HL-60 (cell line): ENCODE measurements around the gene ERLEC1.
"Not testable (repeated sequence)": the region's sequence is repeated elsewhere in the genome, so short reads cannot be mapped to it uniquely, and the experiment has no call there.

Experiments used
- DNase-seq, 2 experiments: peaks; one replicate each; pipeline ENCODE4 v3.0.0-alpha.2; 2010 to 2020; ENCODE audit warnings: low read depth in 1 of 2, low spot score in 1 of 2
- H3K27ac ChIP-seq: fragments of 250-450 bp; sonication (Bioruptor Pico); replicated peaks from 2 replicates; pipeline ENCODE4 v1.5.1; 2020; ENCODE audit warnings: mild to moderate bottlenecking, moderate library complexity
- H3K27me3 ChIP-seq: fragments of 250-450 bp; sonication (Bioruptor Pico); 2 replicates; pipeline ENCODE4 v1.5.1; 2021; ENCODE audit warnings: mild to moderate bottlenecking, moderate library complexity; ENCODE audit not compliant: insufficient read depth, poor library complexity, severe bottlenecking
- H3K4me3 ChIP-seq: replicated peaks from 2 replicates; pipeline ENCODE4 v1.5.1; 2011; ENCODE audit warnings: mild to moderate bottlenecking, control low read depth, low read length; ENCODE audit not compliant: insufficient read depth
- CTCF ChIP-seq: IDR thresholded peaks from one replicate; pipeline ENCODE4 v1.5.1; 2011; ENCODE audit warnings: low read length, control low read depth, inconsistent platforms; ENCODE audit not compliant: insufficient read depth
- GABPA ChIP-seq: IDR thresholded peaks from 2 replicates; pipeline ENCODE4 v1.6.1; 2012; ENCODE audit warnings: low read depth
- POLR2AphosphoS5 ChIP-seq: IDR thresholded peaks from 2 replicates; pipeline ENCODE4 v1.6.1; 2012; ENCODE audit warnings: low read depth
- SPI1 ChIP-seq: IDR thresholded peaks from 2 replicates; pipeline ENCODE4 v1.6.1; 2012; ENCODE audit warnings: low read depth, mild to moderate bottlenecking, borderline replicate concordance
- TF ChIP-seq, protein P1 (sequence below): IDR thresholded peaks from 2 replicates; pipeline ENCODE4 v1.6.1; 2012; ENCODE audit warnings: low read depth; ENCODE audit not compliant: insufficient replicate concordance

Gene ERLEC1

DNA sequence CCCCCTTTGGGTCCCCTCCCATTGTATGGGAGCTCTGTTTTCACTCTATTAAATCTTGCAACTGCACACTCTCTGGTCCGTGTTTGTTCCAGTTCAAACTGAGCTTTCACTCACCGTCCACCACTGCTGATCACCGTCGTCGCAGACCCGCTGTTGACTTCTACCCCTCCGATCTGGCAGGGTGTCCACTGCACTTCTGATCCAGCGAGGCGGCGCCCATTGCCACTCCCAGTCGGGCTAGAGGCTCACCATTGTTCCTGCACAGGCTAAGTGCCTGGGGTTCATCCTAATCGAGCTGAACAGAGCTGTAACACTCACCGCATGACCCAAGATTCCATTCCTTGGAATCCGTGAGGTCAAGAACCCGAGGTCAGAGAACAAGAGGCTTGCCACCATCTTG is 30.2 kb upstream of the ERLEC1 start:
- no peak overlapping the region for H3K27ac ChIP-seq
- no peaks in the 10 kb centered on the region for H3K27me3 ChIP-seq
- TF ChIP-seq GABPA (no peak), CTCF (no peak), POLR2AphosphoS5 (no peak), SPI1 (no peak)
- no peak for DNase-seq
- H3K4me3 ChIP-seq: no peak overlapping the region

DNA sequence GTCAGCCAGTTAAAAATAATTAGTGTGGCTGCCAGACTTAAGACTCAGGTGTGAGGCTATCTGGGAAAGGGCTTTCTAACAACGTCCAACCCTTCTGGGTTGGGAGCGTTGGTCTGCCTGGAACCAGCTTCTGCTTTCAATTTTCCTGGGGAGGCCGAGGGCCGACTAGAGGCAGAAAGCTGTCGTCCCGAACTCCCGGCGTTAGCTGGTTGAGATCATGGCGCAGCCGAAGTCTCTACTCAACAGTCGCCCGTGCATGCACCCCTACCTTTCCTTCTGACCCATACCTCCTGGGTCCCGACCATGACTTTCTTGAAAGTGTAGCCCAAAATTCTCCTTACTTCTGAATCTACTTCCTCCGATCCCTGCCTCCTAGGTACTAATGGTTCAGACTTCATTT is 29.6 kb upstream of the ERLEC1 start:
- not testable (repeated sequence) for H3K27ac ChIP-seq, H3K4me3 ChIP-seq, H3K27me3 ChIP-seq, DNase-seq

- no peak for DNase-seq
- H3K27me3 ChIP-seq: no peaks in the 10 kb centered on the region
- H3K4me3 ChIP-seq: no peak overlapping the region
- TF ChIP-seq SPI1 (no peak), POLR2AphosphoS5 (no peak), GABPA (no peak), CTCF (no peak)
- TF ChIP-seq, protein P1, sequence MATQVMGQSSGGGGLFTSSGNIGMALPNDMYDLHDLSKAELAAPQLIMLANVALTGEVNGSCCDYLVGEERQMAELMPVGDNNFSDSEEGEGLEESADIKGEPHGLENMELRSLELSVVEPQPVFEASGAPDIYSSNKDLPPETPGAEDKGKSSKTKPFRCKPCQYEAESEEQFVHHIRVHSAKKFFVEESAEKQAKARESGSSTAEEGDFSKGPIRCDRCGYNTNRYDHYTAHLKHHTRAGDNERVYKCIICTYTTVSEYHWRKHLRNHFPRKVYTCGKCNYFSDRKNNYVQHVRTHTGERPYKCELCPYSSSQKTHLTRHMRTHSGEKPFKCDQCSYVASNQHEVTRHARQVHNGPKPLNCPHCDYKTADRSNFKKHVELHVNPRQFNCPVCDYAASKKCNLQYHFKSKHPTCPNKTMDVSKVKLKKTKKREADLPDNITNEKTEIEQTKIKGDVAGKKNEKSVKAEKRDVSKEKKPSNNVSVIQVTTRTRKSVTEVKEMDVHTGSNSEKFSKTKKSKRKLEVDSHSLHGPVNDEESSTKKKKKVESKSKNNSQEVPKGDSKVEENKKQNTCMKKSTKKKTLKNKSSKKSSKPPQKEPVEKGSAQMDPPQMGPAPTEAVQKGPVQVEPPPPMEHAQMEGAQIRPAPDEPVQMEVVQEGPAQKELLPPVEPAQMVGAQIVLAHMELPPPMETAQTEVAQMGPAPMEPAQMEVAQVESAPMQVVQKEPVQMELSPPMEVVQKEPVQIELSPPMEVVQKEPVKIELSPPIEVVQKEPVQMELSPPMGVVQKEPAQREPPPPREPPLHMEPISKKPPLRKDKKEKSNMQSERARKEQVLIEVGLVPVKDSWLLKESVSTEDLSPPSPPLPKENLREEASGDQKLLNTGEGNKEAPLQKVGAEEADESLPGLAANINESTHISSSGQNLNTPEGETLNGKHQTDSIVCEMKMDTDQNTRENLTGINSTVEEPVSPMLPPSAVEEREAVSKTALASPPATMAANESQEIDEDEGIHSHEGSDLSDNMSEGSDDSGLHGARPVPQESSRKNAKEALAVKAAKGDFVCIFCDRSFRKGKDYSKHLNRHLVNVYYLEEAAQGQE: no peak
- H3K27ac ChIP-seq: no peak overlapping the region
These were observed 21.1 kb upstream of the ERLEC1 start for GRCh38 chr2:53765767-53766166.

GRCh38 chr2:53767405-53768241 is 19.2 kb upstream of the ERLEC1 start, which contains the start of gene CHAC2:
Gene CHAC2, plus strand, starts transcription at chr2:53767804. Its CDS starts 83 bp downstream, at chr2:53767887.
- H3K27ac ChIP-seq: peak within 1 kb of the TSS; percentile 84
- peak; percentile 63 to 86 for DNase-seq
- no peaks in the 10 kb centered on the region for H3K27me3 ChIP-seq
- no peak for TF ChIP-seq CTCF
- TF ChIP-seq POLR2AphosphoS5: peak; percentile 86
- H3K4me3 ChIP-seq: peak within 1 kb of the TSS; percentile 92

- Histone ChIP-seq H3K27me3 (no peaks in the 10 kb centered on the region), H3K4me3 (peak overlapping the region; percentile 92), H3K27ac (peak overlapping the region; percentile 84)
- TF ChIP-seq GABPA (no peak), CTCF (no peak), SPI1 (no peak), POLR2AphosphoS5 (no peak)
- TF ChIP-seq, protein P1: no peak
- DNase-seq: peak in 1 of 2 experiments; percentile 65
These were observed 18.7 kb upstream of the ERLEC1 start for GRCh38 chr2:53768242-53768542.
